Ecto neural progenitor cell (in vitro differentiated cells): ENCODE results near the gene DPM1.
"Not testable (repeated sequence)": the region's sequence is repeated elsewhere in the genome, so short reads cannot be mapped to it uniquely, and the experiment has no call there.

ENCODE experiments used
- DNase-seq: peaks from one replicate; pipeline ENCODE4 v3.0.0-alpha.2; 2018; ENCODE audit warnings: low spot score

Gene DPM1

GRCh38 chr20:50980071-50980681 is 21.8 kb upstream of the DPM1 start:
- no peak for DNase-seq

- not testable (repeated sequence) for DNase-seq
These were observed 20.2 kb upstream of the DPM1 start for GRCh38 chr20:50978533-50978932.

- no peak for DNase-seq
These were observed 19.0 kb upstream of the DPM1 start for GRCh38 chr20:50977066-50978021.

GRCh38 chr20:50975701-50976330 is 17.5 kb upstream of the DPM1 start:
- no peak for DNase-seq

- peak; percentile 29 for DNase-seq
These were observed 11.6 kb upstream of the DPM1 start for GRCh38 chr20:50969912-50970311.

- DNase-seq, result peak; percentile 42
These were observed 11.1 kb upstream of the DPM1 start for GRCh38 chr20:50969435-50969834.

GRCh38 chr20:50968289-50968688 is 10.0 kb upstream of the DPM1 start:
- DNase-seq, result peak; percentile 44

- peak; percentile 76 for DNase-seq
These were observed 9.3 kb upstream of the DPM1 start for GRCh38 chr20:50967586-50967985.

GRCh38 chr20:50959543-50960126 is 1.3 kb upstream of the DPM1 start:
- DNase-seq, result no peak

GRCh38 chr20:50958615-50959542 is 547 bp upstream of the DPM1 start, which contains the start of gene MOCS3:
TSS of gene MOCS3 (plus strand) at chr20:50958818. CDS start at chr20:50958843, 25 bp downstream.
- peak; percentile 85 for DNase-seq

- DNase-seq, result no peak
These were observed 1.1 kb downstream of the DPM1 start for GRCh38 chr20:50957276-50957675.

GRCh38 chr20:50953821-50954220 is 4.5 kb downstream of the DPM1 start:
- no peak for DNase-seq

GRCh38 chr20:50953196-50953595 is 5.1 kb downstream of the DPM1 start:
- DNase-seq, result no peak

GRCh38 chr20:50948132-50948785 is 10.1 kb downstream of the DPM1 start:
- no peak for DNase-seq

GRCh38 chr20:50943069-50943468 is 15.3 kb downstream of the DPM1 start:
- no peak for DNase-seq

GRCh38 chr20:50933589-50933988 is 24.7 kb downstream of the DPM1 start:
- DNase-seq, result no peak

- DNase-seq, result no peak
These were observed 25.5 kb downstream of the DPM1 start for GRCh38 chr20:50932691-50933280.

- DNase-seq, result no peak
These were observed 26.3 kb downstream of the DPM1 start for GRCh38 chr20:50932016-50932485.

GRCh38 chr20:50931306-50932015 is 26.9 kb downstream of the DPM1 start, which contains the start of gene ADNP:
TSS of gene ADNP (minus strand) at chr20:50931437. CDS start at chr20:50903996, 27,441 bp downstream.
- DNase-seq, result peak; percentile 96

- DNase-seq, result no peak
These were observed 27.4 kb downstream of the DPM1 start for GRCh38 chr20:50930976-50931305.
